ENCODE results near the gene EVI5L. TPM values are rescaled to one million over a fixed set of nuclear protein-coding genes. Genes with fewer than 3 reads are reported as not detected.
"Not testable (repeated sequence)": the region's sequence is repeated elsewhere in the genome, so short reads cannot be mapped to it uniquely, and the experiment has no call there.

EVI5L gene
- total and polyA plus RNA-seq, 4 donors = 1.4 to 5.0 (median 4.4) TPM

DNA sequence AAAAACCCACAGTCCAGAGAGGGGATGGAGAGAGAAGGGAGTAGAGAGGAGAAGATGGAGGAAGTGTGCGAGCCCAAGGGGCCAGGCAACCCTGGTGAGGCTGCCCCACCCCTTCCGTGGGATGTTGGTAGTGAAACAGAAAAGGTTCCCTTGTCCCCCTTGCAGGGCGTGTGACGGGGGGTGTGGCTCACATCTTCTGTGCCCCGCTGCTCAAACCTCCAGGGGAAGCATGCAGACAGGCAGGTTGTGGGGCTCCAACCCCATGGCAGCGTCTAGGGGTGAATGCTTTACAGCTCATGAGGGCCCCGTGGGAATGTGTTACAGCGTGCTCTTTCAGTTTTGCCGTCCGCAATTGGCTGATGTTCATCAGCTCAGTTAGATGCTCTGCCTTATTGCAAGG, 14.7 kb upstream of the EVI5L start (continued):
- no peak for TF ChIP-seq JUND (IDR thresholded peaks at IDR 0.05)

DNA sequence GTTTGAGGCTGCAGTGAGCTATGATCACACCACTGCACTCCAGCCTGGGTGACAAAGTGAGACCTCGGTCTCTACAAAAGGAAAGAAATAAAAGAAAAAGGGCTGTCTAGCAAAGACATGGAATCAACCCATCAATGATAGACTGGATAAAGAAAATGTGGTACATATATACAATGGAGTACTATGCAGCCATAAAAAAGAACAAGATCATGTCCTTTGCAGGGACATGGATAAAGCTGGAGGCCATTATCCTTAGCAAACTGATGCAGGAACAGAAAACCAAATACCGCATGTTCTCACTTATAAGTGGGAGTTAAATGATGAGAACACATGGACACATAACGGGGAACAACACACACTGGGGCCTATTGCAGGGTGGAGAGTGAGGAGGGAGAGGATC, 14.0 kb upstream of the EVI5L start:
- DNase-seq (ENCODE audit: low spot score); H3K4me1 ChIP-seq (ENCODE audit: control insufficient read depth in 4 of 4, insufficient read depth in 4 of 4, low read length in 3 of 4); H3K9ac ChIP-seq (ENCODE audit: low read depth in 1 of 2, low read length in 2 of 2); H3K27ac ChIP-seq (ENCODE audit: low read depth in 1 of 2, low read length in 2 of 2); H3K36me3 ChIP-seq (ENCODE audit: control insufficient read depth in 4 of 4, insufficient read depth in 3 of 4, low read depth in 1 of 4, low read length in 3 of 4); H3K4me3 ChIP-seq (ENCODE audit: low read depth in 1 of 3, low read length in 3 of 3); H3K27me3 ChIP-seq (ENCODE audit: control insufficient read depth in 4 of 4, insufficient read depth in 4 of 4, low read length in 3 of 4): not testable (repeated sequence)
- peaks cover 3 to 12% (median 4%) of the 10 kb centered on the region in 4 donors for H3K9me3 ChIP-seq (ENCODE audit: control insufficient read depth in 4 of 4, low read length in 3 of 4)
- 91% methylated on average over 3 of the region's 3 CpGs for WGBS

GRCh38 chr19:7817801-7818200, 12.2 kb upstream of the EVI5L start:
- DNase-seq (ENCODE audit: low spot score) = no peak
- WGBS = 93% methylated on average over 1 of the region's 1 CpG
- Histone ChIP-seq H3K27me3 (ENCODE audit: control insufficient read depth in 4 of 4, insufficient read depth in 4 of 4, low read length in 3 of 4) (no peaks in the 10 kb centered on the region), H3K4me3 (ENCODE audit: low read depth in 1 of 3, low read length in 3 of 3) (no peak overlapping the region), H3K27ac (ENCODE audit: low read depth in 1 of 2, low read length in 2 of 2) (no peak overlapping the region), H3K4me1 (ENCODE audit: control insufficient read depth in 4 of 4, insufficient read depth in 4 of 4, low read length in 3 of 4) (no peaks in the 10 kb centered on the region), H3K36me3 (ENCODE audit: control insufficient read depth in 4 of 4, insufficient read depth in 3 of 4, low read depth in 1 of 4, low read length in 3 of 4) (no peaks in the 10 kb centered on the region), H3K9ac (ENCODE audit: low read depth in 1 of 2, low read length in 2 of 2) (no peak overlapping the region), H3K9me3 (ENCODE audit: control insufficient read depth in 4 of 4, low read length in 3 of 4) (peaks cover 2 to 8% (median 4%) of the 10 kb centered on the region in 4 donors)
- no peak for TF ChIP-seq ZBTB33 (IDR thresholded peaks at IDR 0.05)
- TF ChIP-seq RAD21 (IDR thresholded peaks at IDR 0.05) = no peak
- no peak for TF ChIP-seq FOXA1 (IDR thresholded peaks at IDR 0.05)
- TF ChIP-seq YY1 (IDR thresholded peaks at IDR 0.05) = no peak
- no peak for TF ChIP-seq FOXA2 (IDR thresholded peaks at IDR 0.05)
- TF ChIP-seq HNF4G (IDR thresholded peaks at IDR 0.05) = no peak
- no peak for TF ChIP-seq JUND (IDR thresholded peaks at IDR 0.05)
- no peak for TF ChIP-seq GABPA (IDR thresholded peaks at IDR 0.05 in 1 of 2, conservative IDR thresholded peaks at IDR 0.05 in 1 of 2)

- TF ChIP-seq ZBTB33 (IDR thresholded peaks at IDR 0.05) (no peak), SP1 (IDR thresholded peaks at IDR 0.05) (no peak)
- TF ChIP-seq, protein P1, sequence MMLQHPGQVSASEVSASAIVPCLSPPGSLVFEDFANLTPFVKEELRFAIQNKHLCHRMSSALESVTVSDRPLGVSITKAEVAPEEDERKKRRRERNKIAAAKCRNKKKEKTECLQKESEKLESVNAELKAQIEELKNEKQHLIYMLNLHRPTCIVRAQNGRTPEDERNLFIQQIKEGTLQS (IDR thresholded peaks at IDR 0.05) = no peak
These were observed 11.2 kb upstream of the EVI5L start for GRCh38 chr19:7818806-7819205.

More at GRCh38 chr19:7818806-7819205, 11.2 kb upstream of the EVI5L start:
- 48% methylated on average over 2 of the region's 2 CpGs for WGBS
- Histone ChIP-seq H3K9ac (ENCODE audit: low read depth in 1 of 2, low read length in 2 of 2) (no peak overlapping the region), H3K4me1 (ENCODE audit: control insufficient read depth in 4 of 4, insufficient read depth in 4 of 4, low read length in 3 of 4) (no peaks in the 10 kb centered on the region), H3K9me3 (ENCODE audit: control insufficient read depth in 4 of 4, low read length in 3 of 4) (peaks cover 2 to 8% (median 4%) of the 10 kb centered on the region in 4 donors), H3K27me3 (ENCODE audit: control insufficient read depth in 4 of 4, insufficient read depth in 4 of 4, low read length in 3 of 4) (no peaks in the 10 kb centered on the region), H3K36me3 (ENCODE audit: control insufficient read depth in 4 of 4, insufficient read depth in 3 of 4, low read depth in 1 of 4, low read length in 3 of 4) (no peaks in the 10 kb centered on the region), H3K4me3 (ENCODE audit: low read depth in 1 of 3, low read length in 3 of 3) (no peak overlapping the region), H3K27ac (ENCODE audit: low read depth in 1 of 2, low read length in 2 of 2) (no peak overlapping the region)
- DNase-seq (ENCODE audit: low spot score) = no peak
